Skeletal muscle cell (primary cell): ENCODE results near the gene RSF1.
A peak's percentile ranks its signal among the peaks of the same experiment; 100 is the strongest.

Source experiments
- DNase-seq: peaks from one replicate; pipeline ENCODE4 v3.0.0-alpha.2; 2010; ENCODE audit warnings: low read depth
- H3K4me3 ChIP-seq: 2 replicates; pipeline ENCODE4 v1.5.1; 2011; ENCODE audit warnings: low read depth, mild to moderate bottlenecking, control low read depth, low read length, moderate library complexity

RSF1 gene

GRCh38 chr11:77705876-77706579 is 114.5 kb downstream of the RSF1 start:
- no peak for DNase-seq
- H3K4me3 ChIP-seq = no peak overlapping the region

- peak; percentile 11 for DNase-seq
- H3K4me3 ChIP-seq = no peak overlapping the region
These were observed 115.2 kb downstream of the RSF1 start for GRCh38 chr11:77705195-77705875.

GRCh38 chr11:77704029-77704428 is 116.5 kb downstream of the RSF1 start:
- no peak overlapping the region for H3K4me3 ChIP-seq
- DNase-seq = no peak

- no peak for DNase-seq
These were observed 121.1 kb downstream of the RSF1 start for GRCh38 chr11:77699425-77699824.

GRCh38 chr11:77698896-77699295 is 121.6 kb downstream of the RSF1 start:
- H3K4me3 ChIP-seq = no peak overlapping the region
- no peak for DNase-seq

More at GRCh38 chr11:77699425-77699824, 121.1 kb downstream of the RSF1 start:
- H3K4me3 ChIP-seq = no peak overlapping the region

GRCh38 chr11:77697865-77698264 is 122.7 kb downstream of the RSF1 start:
- no peak overlapping the region for H3K4me3 ChIP-seq
- DNase-seq = no peak

- DNase-seq = no peak
- H3K4me3 ChIP-seq = no peak overlapping the region
These were observed 125.1 kb downstream of the RSF1 start for GRCh38 chr11:77695417-77695816.

GRCh38 chr11:77690649-77691048 is 129.9 kb downstream of the RSF1 start:
- DNase-seq = no peak
- no peak overlapping the region for H3K4me3 ChIP-seq

GRCh38 chr11:77687088-77687487 is 133.4 kb downstream of the RSF1 start:
- no peak for DNase-seq
- H3K4me3 ChIP-seq = no peak overlapping the region

GRCh38 chr11:77677138-77677537 is 143.4 kb downstream of the RSF1 start:
- H3K4me3 ChIP-seq = no peak overlapping the region
- DNase-seq = no peak

- DNase-seq = peak; percentile 87
- H3K4me3 ChIP-seq = no peak overlapping the region
These were observed 148.3 kb downstream of the RSF1 start for GRCh38 chr11:77672264-77672663.

GRCh38 chr11:77669848-77670511 is 150.5 kb downstream of the RSF1 start:
- no peak overlapping the region for H3K4me3 ChIP-seq
- DNase-seq = no peak

GRCh38 chr11:77668760-77669159 is 151.8 kb downstream of the RSF1 start:
- no peak for DNase-seq
- no peak overlapping the region for H3K4me3 ChIP-seq

GRCh38 chr11:77665240-77665965 is 155.1 kb downstream of the RSF1 start:
- no peak for DNase-seq

GRCh38 chr11:77661670-77662069 is 158.9 kb downstream of the RSF1 start:
- no peak overlapping the region for H3K4me3 ChIP-seq
- DNase-seq = no peak

More at GRCh38 chr11:77665240-77665965, 155.1 kb downstream of the RSF1 start:
- no peak overlapping the region for H3K4me3 ChIP-seq

GRCh38 chr11:77660947-77661346 is 159.6 kb downstream of the RSF1 start:
- H3K4me3 ChIP-seq = no peak overlapping the region
- no peak for DNase-seq

GRCh38 chr11:77658213-77659013 is 162.1 kb downstream of the RSF1 start:
- DNase-seq = no peak
- no peak overlapping the region for H3K4me3 ChIP-seq

- no peak overlapping the region for H3K4me3 ChIP-seq
- no peak for DNase-seq
These were observed 164.2 kb downstream of the RSF1 start for GRCh38 chr11:77656362-77656761.

- H3K4me3 ChIP-seq = no peak overlapping the region
- DNase-seq = no peak
These were observed 165.6 kb downstream of the RSF1 start for GRCh38 chr11:77654770-77655434.
